GM21360 (cell line): Measurements from ENCODE around the gene RGL4.
"Not testable (repeated sequence)": the region's sequence is repeated elsewhere in the genome, so short reads cannot be mapped to it uniquely, and the experiment has no call there.

Experiments used
- ATAC-seq: cut with Tn5 transposase; IDR thresholded peaks from one replicate; pipeline ENCODE4 v1.9.1; 2021; ENCODE audit warnings: mild to moderate bottlenecking, moderate library complexity; ENCODE audit not compliant: unreplicated experiment

The RGL4 gene

GRCh38 chr22:23728108-23728507 is 37.3 kb downstream of the RGL4 start:
- not testable (repeated sequence) for ATAC-seq

DNA sequence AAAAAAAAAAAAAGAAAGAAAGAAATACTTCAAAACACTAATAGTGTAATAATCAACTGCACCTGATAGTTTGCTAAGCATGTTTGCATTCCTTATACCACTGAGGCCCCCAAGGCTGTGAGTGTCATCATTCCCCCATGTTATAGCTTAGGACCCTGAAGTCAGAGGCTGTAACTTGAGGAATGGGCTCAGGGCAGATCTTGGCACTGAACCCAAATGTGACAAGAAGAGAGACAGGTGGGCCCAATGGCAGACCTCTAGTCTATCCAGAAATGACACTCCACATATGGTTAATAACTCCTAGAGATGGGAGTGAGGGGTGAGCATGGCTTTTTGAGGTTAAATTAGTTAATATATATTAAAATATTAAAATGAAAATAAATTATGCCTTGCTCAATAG is 46.9 kb downstream of the RGL4 start:
- no peak for ATAC-seq

DNA sequence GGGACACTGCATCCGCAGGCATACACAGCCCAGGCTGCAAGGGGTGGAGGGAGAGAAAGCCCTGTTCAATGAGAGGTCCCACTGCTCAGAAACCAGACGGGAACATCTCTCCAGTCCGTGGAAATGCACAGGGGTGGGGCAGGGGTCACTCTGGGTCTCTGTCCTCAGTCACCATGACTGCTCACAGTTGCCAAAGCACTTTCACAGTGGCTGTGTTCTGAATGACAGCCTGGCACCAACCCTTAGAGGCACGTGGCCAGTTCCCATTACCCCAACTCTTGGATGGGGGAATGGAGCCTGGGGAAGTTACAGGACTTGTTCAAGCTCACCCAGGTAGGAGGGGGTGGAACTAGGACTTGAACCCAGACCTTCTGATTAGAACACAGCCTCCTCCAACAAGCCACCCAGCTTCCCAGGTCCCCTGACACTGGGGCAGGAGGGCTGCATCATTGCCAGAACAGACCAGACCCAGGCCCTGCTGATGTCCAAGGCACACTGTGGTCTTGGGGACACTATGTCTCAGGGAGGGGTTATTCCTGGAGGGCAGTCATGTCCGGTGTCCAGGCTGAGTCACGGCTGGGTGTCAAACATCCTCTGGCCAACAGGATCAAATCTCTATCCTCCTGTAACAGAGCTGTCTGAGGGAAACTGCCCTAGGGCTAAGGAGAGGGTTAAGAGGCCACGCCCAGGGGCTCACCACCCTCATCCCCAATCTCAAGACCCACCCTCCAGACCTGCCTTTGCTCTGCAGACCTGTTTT is 51.9 kb downstream of the RGL4 start:
- no peak for ATAC-seq

GRCh38 chr22:23743303-23743705 is 52.5 kb downstream of the RGL4 start:
- ATAC-seq = no peak

DNA sequence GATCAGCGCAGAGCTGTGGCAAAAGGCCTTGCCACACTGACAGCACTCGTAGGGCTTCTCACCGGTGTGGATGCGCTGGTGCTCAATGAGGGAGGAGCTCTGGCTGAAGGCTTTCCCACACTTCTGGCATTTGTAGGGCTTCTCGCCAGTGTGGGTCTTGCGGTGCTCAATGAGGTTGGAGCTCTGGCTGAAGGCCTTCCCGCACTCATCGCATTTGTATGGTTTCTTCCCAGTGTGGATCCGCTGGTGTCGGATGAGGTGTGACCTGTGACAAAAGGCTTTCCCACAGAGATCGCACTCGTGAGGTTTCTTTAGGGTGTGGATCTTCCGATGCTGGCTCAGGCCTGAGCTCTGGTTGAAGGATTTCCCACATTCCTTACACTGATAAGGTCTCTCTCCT is 53.2 kb downstream of the RGL4 start:
- ATAC-seq = no peak

DNA sequence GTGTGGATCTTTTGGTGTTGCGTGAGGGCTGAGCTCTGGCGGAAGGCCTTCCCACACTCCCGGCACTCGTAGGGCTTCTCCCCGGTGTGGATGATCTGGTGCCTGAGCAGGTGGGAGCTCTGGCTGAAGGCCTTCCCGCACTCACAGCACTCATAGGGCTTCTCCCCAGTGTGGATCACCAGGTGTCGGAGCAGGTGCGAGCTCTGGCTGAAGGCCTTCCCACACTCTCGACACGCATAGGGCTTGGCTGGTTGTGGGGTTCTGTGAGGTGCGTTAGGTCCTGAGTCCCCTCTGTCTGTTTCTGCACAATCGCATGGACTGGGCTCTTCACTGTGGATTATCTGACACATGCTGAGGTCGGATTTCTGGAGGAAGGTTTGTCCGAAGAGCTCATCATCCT is 53.7 kb downstream of the RGL4 start:
- no peak for ATAC-seq

GRCh38 chr22:23745791-23746190 is 55.0 kb downstream of the RGL4 start:
- ATAC-seq = no peak
